GF-D8 (cell line): ENCODE measurements around the gene RNF220.
A peak's percentile ranks its signal among the peaks of the same experiment; 100 is the strongest.

Experiments used
- DNase-seq: peaks from one replicate; lab custom pipeline; 2025; lab: John Stamatoyannopoulos, UW

Gene RNF220

DNA sequence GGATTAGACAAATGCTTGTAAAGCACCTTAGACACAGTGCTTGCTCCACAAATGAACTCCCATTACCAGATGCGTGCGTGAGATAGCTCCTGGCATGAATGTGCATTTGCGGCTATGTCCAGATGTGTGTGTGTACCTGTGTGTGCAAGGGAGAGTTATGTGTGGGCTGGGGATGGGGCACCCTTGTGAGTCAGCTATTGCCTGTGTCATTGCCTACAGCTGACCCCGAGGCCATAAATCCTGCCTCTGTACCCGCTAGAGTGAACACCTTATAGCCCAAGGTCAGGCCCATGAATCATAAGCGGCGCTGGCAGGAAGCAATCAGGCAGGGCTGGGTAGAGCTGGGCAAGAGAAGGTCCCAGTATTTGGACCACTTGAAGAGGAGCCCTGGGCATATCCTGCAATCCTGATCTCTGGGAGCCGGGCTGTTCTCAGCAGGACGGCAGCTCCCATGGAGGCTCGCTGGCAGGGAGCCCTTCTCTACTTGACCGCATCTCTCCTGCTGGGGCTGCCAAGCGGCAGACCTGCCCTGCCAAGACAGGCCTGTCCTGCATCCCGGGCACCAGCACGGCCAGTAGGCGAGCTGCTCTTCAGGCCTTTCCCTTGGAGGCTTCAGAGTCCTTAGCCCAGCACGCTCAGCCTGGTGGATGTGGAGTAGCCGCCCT lies 182.9 kb downstream of the RNF220 start:
- DNase-seq: no peak

DNA sequence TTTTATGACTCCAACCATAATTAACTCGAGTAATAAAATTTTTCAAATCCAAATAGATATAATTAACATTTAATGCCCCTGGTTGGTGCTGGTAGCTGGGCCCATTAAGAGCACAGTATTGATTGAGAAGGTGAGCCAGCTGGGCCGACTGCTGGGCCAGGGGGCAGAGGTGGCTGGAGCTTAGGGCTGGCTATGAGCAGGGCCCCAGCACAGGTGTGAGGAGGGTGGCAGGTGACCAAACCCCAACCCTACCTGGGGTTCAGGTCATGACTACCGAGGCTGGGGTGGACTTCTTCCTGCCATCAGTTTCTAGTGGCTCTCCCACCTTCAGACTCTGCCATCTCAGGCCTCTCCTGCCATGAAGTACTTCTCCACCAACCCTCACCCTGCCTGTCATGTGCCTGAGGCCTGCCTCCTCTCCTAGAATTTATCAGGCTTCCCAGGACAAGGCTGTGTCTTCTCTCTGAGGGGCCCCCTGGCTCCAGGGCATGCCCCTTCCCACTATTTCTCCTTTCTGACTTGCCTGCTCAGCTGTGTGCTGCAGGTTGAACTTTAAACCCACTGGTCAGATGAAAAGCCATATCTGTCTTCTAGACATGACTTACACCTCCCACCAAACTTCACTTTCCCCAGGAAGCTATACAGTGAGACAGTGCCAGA lies 183.6 kb downstream of the RNF220 start:
- no peak for DNase-seq

DNA sequence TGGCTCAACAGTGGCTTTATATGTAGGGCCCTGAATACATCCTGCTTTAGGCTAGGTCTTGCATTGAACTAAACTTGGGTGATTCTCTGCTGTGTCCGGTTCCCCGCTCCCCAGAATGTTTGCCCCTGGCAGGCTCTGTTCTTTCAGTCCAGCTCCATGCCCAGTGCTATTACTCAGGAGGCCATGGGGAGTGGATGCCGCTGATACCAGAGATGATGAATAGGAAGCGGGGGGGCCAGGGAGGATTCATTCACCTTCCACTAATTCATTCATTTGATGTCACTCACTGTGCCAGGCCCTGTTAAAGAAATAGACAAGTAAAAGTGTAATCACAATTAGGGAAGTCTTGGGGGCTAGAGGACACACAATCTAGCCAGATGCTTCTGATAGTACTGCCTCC lies 185.4 kb downstream of the RNF220 start:
- DNase-seq: no peak

DNA sequence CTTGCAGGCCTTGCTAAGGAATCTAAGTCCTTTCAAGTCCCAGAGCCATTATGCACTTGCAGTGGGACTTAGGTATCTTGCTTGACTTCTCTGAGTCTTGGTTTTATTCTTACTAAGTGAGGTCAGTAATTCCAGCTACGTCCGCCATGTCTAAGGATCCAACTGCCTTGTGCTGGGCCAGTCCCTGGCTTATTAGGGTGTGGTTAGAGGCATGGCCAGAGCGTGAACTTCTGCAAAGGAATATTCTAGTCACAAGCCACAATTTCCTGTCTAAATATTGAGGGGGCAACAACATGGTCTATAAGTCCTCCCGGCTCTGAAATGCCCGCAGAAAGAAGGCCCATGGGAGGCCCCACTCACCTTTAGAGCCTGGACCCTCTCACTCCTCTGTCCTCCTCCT lies 186.3 kb downstream of the RNF220 start:
- no peak for DNase-seq

DNA sequence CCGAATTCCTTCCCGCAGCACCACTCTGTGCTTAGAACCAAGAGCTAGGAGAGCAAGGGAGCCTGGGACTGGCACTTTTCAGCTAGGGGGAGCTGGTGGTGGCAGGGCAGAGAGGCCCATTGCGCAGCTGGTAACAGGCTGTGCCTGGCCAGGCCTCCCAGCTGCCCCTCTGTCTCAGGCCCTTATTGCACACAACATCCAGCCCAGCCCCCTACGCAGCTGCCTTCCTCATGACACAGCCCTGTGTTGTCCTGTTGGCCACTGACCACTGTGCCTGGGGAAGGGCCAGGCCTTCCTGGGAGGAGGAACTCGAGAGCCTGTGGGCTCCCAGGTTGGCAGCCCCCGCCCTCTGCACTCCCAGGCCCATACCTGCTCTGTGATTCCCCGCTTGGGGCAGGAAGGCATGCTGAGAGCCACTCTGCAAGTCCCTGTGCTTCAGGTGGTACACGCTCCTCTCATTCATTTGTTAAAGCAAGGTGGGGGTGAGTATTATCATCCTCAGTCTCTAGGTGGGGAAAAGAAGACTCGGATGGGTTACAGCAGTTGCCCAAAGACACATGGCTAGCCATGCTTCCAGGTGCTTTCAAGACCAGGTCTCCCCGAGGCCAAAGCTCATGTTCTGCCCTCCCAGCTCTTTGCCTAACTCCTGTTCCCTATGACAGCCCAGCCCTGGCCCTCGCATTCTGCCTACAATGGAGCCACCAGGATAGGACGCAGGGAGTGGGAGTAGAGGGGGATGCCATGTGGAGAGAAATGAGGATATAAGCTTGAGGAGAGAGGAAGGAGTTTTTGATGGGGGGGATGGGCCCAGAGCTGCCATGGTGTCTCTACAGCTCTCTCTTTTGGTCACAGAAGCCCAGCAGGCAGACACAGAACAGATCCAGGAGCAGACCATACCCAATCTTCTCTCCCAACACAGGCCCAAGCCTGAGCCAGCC lies 187.4 kb downstream of the RNF220 start:
- DNase-seq: no peak

DNA sequence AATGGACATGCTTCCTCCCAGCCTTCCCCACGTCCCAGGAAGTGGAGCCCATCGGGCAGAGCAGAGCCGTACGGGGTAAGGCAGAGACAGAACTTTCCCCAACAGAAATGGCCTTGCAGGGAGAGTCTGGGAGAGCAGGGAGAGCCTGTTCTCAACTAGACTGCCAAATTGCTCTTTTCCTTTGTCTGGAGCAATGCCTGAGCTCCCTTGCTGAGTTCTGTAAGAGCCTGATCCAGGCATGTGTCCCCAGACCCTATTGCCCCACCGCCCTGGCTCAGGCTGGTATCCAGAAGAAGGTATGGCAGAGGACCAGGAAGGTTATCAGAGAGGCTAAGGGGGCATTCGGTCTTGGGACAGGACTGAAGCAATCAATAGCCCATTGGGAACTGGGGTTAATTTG lies 189.3 kb downstream of the RNF220 start:
- DNase-seq: no peak

DNA sequence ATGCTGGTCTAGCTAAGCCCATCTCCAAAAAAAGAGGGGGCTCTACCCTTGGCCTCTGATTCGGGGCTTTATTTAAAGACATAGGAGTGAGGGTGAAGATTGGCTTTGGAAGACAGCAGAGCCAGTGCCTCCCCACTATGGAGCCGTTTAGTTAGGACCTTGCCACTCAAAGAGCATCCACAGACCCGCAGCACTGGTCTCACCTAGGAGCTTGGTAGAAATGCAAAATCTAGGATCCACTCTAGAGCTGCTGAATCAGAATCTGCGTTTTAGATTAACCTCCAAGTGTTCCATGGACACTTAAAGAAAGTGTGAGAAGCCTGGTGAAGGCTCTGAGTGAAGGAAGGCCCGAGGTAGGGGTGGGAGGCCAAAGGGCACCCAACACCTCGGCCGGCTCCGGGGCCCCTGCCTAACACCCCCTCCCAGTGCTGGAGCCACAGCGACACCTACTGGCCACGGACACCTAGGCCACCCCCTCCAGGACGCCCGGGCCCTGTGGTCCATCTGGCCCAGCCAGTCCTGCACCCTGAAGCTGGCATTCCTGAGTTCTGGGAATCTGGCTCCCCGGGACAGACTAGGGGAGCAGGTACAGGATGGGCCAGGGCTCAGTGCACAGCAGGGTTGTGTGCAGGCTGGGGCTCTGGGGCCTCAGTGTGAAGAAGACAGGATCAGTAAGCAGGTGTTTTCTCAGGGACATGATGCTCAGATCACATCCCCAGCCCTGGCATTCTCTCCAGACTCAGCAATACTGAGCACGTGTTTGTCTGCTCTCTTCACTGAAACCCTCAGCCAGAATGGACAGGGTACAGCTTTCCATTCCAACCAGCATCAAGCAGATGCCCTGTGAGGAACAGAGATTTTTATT lies 190.0 kb downstream of the RNF220 start:
- peak; percentile 4 for DNase-seq

DNA sequence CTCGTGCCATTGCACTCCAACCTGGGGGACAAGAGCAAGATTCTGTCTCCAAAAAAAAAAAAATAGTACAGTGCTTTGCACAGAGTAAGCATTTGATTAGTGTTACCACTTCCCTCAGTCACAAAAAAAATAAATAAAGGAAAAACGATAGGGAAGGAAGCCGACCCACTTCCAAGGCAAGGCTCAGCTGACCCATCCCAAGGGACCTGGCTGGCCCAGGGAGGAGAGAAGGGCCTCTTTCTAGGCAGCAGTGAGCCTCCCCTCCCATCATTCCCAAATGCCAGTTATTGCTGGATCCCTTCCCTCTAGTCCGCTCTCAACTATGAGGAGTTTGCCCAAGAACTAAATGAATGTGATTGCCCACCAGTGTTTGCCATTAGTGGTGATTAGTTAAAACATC lies 191.5 kb downstream of the RNF220 start:
- no peak for DNase-seq

DNA sequence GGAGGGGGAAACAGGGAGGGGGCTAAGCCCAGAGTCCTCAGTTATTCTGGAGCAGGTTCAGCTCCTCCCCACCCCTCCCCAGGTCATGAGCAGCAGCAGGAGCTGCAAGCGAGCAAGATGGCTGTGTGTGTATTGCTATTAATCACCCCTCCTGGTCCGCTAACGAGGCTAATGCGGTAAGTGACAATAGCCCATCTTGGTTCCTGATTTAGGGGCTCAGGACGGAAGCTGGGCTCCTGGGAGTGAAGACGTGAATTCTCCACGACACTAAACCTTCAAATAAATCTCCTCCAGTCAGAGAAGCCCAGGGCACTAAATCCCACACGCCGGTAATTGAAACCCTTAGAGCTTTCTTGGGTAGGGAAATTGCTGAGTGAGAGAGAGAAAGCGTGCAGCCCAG lies 193.1 kb downstream of the RNF220 start:
- DNase-seq: no peak

DNA sequence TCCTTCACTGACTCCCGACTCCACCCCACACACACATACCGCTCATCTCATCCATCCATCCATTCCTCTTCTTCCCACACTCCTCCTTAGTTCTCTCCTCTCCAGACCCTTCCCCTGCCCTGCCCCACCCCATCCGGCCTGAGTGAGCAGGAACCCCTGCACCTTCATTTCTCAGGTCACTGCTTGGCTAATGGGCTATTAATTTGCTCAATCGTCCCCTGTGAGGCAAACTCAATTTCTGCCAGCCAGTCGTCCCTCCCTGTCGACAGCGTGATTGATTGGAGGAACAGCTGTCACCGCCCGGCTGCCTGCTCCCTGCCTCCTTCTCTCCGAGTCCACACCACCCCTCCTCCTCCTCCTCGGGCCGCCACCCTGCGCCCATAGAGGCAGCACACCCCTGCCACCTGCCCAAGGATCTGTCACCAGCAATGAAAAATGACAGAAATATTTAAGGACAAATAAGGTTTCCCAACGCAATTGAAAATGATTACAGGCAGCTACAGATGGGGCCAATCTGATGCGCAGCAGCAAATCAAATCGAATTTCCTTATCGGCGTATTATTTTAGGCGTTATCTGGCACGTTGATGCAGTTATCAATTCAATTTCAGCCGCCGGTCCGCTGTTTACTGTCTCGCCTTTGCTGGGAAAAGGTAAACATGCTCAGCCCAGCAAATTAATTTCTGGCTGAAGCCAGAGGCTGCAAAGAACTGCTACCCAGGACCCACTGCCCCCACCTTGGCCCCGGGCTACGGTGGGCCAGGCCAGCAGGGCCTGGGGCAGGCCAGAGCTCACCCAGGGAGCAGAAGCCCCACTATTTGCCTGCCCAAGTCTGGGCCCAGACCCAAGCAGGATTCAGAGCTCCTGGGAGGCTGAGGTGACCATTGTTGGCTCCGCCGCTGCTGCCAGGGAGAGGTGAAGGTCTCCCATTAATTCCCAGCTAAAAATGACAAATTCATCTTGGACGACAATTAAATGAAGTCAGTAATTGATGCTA lies 197.9 kb downstream of the RNF220 start:
- no peak for DNase-seq

DNA sequence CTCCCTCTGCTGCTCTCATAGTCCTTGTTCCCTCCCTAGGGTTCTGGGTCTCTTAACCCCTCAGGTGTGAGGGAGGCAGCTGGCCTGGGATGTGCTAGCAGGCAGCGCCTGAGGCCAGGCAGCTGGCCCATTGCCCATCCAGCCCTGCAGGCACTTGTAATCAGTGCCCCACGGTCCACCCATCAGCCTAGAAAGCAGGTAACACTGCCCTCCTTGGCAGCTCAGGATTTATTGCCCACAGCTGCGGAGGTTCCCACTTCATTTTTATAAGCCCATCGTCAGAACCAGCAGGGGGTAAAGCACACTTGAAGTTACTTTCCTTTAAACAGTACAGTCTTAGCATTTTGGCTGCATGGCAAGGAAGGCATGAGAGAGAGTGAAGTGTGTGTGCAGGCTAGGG lies 198.7 kb downstream of the RNF220 start:
- DNase-seq: no peak

DNA sequence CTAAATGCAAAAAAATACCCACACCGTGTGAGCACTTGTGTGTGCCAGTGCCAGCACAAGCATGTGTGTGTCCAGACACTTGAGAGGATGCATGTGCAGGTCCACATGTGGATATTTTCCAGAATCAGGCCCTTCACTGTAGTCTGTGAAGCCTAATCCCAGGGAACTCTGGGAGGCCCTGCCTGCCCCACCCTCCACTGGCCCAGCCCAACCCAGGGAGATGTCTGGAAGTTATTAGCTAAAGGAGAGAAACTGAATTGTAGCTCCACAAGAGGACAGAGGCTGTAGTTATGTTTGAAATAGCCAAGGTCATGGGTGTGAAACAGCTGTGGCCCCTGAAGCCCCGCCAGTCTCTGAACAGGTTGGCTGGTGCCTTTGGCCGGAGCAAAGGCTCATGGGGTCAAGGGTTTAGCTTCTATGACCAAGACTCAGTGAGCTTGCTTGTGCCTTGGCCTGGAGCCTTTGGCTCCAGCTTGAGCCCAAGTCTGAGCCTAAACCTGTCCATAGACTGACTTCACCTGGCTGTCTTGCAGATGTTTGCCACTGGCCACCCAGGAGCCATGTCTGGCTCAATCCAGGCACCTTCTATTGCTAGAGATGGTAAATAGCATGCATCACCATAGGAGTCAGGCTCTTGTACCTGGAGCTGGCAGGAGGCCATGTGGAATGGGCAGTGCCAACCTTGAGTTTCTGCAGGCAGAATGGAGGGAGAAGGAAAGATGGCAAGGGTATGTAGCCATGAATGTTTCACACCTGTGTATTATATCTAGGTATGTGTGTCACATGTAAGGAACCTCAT lies 199.3 kb downstream of the RNF220 start:
- no peak for DNase-seq

DNA sequence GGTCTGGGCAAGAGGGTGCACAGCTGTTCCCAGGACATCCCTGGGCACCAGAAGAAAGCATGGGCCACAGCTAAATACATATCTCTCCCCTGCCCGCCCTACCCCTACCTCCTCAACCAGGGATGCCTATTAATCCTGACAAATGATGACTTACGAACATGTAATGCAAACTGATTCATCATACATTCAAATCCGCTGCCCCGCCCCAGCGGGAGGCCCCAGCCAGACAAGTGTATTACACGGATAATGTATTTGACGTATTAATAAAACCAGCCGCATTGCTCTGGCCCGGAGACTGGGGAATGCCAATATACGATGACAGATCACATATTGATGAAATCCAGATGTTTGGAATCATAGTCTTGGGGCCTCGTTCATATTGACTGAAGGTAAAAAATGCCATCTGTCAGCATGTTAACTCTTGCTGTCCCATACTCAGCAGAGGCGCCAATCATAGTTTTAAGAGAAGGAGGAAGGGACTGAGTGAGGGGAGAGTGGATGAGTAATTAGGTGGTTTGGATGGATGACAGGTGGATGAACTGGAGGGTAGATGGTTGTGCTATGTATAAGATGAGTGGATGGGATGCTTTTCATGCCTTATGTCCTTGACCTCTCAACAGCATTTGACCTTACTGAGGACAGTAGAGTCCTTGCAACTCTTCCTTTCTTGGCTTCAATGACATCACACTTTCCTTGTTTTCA lies 201.0 kb downstream of the RNF220 start:
- DNase-seq: no peak

DNA sequence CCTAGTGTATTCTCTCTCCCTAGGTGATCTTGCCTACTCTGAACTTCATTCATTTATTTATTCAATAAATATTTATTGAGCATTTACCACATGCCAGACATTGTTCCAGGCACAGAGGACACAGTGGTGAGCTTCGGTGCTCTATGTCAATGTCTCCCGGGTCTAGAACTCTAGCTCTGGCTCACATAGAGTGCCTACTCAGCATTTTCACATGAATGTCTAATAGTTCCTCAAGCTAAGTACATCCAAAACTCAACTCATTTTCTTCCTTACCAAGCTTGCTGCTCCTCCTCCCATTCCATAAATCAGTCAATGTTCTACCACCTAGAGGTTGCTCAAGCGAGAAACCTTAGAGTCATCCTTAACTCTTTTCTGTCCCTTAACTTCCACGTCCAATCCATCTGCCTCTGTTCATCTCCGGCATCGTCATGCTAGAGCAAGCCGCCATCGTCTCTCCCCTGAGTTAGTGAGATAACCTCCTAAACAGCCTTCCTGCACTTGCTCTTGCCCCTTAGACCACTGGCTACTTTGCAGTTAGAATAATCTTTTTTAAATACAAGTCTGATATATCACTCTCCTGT lies 201.7 kb downstream of the RNF220 start:
- no peak for DNase-seq

DNA sequence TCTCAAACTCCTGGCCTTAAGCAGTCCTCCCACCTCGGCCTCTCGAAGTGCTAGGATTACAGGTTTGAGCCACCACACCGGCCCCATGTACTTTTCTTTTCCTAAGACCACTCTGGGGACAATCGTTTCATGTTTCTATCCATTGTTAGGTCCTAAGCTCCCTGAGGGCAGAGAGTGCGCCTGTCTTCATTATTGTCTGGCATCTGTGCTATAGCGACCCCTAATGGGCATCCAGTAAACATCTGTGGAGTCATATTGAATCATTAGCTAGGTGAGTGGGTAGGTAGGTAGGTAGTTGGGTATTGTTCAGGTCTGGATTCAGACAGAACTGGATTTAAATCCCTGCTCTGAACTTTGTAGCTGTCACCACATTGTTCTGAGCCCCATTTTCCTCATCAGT lies 203.1 kb downstream of the RNF220 start:
- DNase-seq: no peak

DNA sequence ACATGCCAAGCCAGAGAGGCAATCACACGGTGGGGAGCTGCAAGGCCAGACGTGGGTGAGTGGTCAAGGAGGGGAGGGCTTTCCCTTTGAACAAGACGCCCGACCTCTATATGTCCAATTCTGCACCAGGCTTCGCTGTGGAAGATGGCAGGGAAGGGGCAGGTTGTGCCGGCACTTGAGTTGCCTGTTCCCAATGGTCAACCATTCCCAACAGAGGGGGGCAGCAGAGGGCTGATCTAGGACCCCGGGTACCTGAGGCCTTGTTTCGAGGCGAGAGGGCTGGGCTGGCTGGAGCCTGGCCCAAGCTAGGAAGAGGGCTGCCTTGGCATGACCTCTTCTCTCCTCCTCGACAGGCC lies 204.3 kb downstream of the RNF220 start:
- no peak for DNase-seq

DNA sequence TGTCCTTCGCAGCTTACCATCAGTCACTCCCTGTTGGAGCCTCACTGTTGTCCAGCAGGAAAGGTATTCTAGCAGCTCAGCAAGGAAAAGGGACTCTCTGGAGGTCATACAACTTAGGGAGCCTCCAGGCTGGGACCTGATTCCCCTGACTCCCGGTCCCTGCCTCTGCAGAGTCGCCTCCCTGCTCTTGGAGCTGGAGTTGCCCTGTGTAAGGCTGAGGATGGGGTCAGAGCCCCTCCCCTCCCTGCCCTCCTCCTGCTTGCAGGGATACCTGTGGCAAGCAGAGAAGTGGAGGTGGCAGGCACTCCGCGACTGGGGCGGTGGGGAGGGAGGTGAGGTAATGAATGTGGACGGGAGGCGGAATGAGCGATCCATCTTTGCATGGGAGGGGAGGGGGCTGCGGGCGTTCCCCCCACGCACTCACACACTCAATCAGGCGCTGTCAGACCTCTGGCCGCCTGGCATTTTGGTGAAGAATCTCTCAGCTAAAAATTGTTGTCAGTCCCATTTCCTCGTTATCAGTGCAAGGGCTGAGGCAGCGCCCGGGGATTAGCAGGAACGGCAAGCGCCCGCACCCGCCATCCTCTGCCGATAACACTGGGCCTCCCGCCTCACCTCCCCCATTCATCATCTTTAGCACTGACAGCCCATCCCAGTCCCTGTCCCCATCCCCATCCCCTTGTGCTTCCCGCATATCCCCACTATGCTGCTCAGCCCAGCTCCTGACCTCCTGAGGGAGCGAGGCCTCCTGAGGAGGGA lies 204.9 kb downstream of the RNF220 start:
- DNase-seq: no peak

DNA sequence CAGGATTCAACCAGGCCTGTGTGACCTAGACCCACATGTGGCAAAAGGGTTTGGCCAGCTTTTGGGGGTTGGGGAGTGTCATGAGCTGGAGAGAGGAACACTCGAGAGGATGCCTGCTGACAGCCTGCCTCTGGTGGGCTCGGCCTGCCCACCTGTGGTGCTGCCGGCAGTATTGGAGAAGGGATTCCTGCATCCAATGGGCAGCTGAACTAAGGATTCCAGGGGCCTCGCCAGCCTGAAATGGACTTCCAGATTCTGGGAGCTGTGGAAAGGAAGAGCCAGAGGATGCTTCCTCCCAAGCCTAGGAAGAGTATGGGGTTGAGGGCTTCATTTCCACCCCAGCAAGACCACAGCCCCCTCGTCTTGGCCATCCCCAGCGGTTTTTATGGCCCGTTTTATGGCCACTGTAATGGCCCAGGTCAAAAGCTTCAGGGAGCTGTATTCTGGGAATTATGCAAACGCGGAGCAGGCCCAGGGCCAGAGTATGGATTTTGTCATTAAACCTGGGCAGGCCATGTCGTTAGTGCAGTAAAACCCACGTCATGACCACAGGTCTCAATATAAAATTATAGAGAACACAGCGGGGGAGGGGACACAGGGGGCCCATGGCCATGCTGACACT lies 205.6 kb downstream of the RNF220 start:
- DNase-seq: no peak
